HL-60 (cell line): Measurements from ENCODE around the gene SRCIN1.
"Not testable (repeated sequence)": the region's sequence is repeated elsewhere in the genome, so short reads cannot be mapped to it uniquely, and the experiment has no call there.

Experiments used
- POLR2AphosphoS5 ChIP-seq: IDR thresholded peaks from 2 replicates; pipeline ENCODE4 v1.6.1; 2012; ENCODE audit warnings: low read depth
- SPI1 ChIP-seq: IDR thresholded peaks from 2 replicates; pipeline ENCODE4 v1.6.1; 2012; ENCODE audit warnings: low read depth, mild to moderate bottlenecking, borderline replicate concordance
- TF ChIP-seq, protein P1 (sequence below): IDR thresholded peaks from one replicate; pipeline ENCODE4 v1.5.1; 2011; ENCODE audit warnings: low read length, control low read depth, inconsistent platforms; ENCODE audit not compliant: insufficient read depth

DNA sequence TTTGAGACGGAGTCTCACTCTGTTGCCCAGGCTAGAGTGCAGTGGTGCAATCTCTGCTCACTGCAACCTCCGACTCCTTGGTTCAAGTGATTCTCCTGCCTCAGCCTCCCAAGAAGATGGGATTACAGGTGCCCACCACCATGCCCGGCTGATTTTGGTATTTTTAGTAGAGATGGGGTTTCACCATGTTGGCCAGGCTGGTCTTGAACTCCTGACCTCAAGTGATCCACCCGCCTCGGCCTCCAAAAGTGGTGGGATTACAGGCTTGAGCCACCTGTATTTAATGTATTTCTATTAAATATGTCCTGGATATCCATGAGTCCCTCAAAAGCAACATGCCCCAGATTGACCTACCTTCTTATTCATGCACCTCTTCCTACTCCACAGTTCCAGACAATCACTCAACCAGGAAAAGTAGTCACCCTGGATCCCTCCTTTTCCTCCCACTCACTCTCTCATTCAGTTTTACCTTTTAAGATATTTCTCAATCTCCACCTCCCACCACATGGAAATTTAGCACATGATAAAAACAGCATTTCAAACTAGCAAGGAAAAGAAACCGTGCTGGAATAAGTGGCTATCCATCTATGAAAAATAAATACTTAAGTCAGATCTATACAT is 21.0 kb upstream of the SRCIN1 start:
- TF ChIP-seq, protein P1, sequence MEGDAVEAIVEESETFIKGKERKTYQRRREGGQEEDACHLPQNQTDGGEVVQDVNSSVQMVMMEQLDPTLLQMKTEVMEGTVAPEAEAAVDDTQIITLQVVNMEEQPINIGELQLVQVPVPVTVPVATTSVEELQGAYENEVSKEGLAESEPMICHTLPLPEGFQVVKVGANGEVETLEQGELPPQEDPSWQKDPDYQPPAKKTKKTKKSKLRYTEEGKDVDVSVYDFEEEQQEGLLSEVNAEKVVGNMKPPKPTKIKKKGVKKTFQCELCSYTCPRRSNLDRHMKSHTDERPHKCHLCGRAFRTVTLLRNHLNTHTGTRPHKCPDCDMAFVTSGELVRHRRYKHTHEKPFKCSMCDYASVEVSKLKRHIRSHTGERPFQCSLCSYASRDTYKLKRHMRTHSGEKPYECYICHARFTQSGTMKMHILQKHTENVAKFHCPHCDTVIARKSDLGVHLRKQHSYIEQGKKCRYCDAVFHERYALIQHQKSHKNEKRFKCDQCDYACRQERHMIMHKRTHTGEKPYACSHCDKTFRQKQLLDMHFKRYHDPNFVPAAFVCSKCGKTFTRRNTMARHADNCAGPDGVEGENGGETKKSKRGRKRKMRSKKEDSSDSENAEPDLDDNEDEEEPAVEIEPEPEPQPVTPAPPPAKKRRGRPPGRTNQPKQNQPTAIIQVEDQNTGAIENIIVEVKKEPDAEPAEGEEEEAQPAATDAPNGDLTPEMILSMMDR: not testable (repeated sequence)
- TF ChIP-seq POLR2AphosphoS5, SPI1: not testable (repeated sequence)
